ENCODE data around the gene LHX3. TPM values are rescaled to one million over a fixed set of nuclear protein-coding genes. Genes with fewer than 3 reads are reported as not detected.

The LHX3 gene
- total and polyA plus RNA-seq, 10 of the 15 experiments (the other 5 are each of a cell fraction or from before 2014, with no cell fraction given): not detected

DNA sequence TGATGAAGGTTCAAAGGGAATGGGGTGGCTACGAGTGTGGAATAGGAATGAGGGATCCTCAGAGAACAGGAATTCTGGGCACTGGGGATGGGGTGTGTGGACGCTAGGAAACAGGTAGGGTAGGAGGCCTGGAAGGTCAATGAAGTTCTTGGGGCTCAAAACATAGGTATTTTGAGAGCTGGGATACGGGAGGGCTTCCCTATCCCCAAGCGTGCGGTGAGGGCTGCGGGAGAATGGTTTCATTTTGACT, 40.0 kb upstream of the LHX3 start:
- POLR2A ChIA-PET: interaction anchor here (1.6 kb wide), 1 partner anchor 17 kb away, joined by 3 read pairs; no protein-coding TSS in a partner anchor
- CTCF ChIA-PET: no interaction called here
- intact Hi-C loops (cut with micrococcal nuclease; ENCODE audit: unreplicated experiment): no loop called here
- no peaks in the 10 kb centered on the region for H3K36me3 ChIP-seq (ENCODE audit: control insufficient read depth in 2 of 2, insufficient read depth in 2 of 2, low read length in 1 of 2)
- peak overlapping the region; percentile 75 for H3K27ac ChIP-seq (ENCODE audit: control insufficient read depth, insufficient read depth)
- SMC1A ChIA-PET (ENCODE audit: uncharacterized antibody, unreplicated experiment): no interaction called here
- H3K79me2 ChIP-seq (ENCODE audit: control insufficient read depth, insufficient read depth, low read length): peaks cover 49% of the 10 kb centered on the region
- H3K4me2 ChIP-seq (ENCODE audit: control insufficient read depth, insufficient read depth): peak overlapping the region; percentile 64
- ATAC-seq (no peak), FAIRE-seq (no peak), DNase-seq (ENCODE audit: low read depth, low spot score) (no peak)
- peak in 1 of 2 experiments; percentile 19; a peak in 1 of 4 replicates for TF ChIP-seq IKZF2 (IDR thresholded peaks at IDR 0.05)
- TF ChIP-seq, protein P1, sequence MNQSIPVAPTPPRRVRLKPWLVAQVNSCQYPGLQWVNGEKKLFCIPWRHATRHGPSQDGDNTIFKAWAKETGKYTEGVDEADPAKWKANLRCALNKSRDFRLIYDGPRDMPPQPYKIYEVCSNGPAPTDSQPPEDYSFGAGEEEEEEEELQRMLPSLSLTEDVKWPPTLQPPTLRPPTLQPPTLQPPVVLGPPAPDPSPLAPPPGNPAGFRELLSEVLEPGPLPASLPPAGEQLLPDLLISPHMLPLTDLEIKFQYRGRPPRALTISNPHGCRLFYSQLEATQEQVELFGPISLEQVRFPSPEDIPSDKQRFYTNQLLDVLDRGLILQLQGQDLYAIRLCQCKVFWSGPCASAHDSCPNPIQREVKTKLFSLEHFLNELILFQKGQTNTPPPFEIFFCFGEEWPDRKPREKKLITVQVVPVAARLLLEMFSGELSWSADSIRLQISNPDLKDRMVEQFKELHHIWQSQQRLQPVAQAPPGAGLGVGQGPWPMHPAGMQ (IDR thresholded peaks at IDR 0.05; ENCODE audit: borderline replicate concordance): no peak
- peaks cover 4% of the 10 kb centered on the region; the same call in 1 of the 2 replicates for H4K20me1 ChIP-seq (ENCODE audit: control insufficient read depth, insufficient read depth)
- H3K9ac ChIP-seq (ENCODE audit: control insufficient read depth, insufficient read depth, low read length): peak overlapping the region; percentile 65
- peaks cover 32% of the 10 kb centered on the region for H3K4me1 ChIP-seq (ENCODE audit: control insufficient read depth, insufficient read depth, low read length)
- WGBS (ENCODE audit: insufficient coverage, insufficient replicate concordance, low lambda C conversion rate, missing lambda C conversion rate): 6% methylated on average over 6 of the region's 6 CpGs
- BruUV-seq (replicated peaks): no TSS peak
- RAD21 ChIA-PET (ENCODE audit: unreplicated experiment): no interaction called here
- H3K4me3 ChIP-seq: peak overlapping the region; percentile 80
- peaks cover 0 to 1% of the 10 kb centered on the region in 2 experiments; a peak in 2 of 4 replicates for H3K27me3 ChIP-seq (replicated peaks in 1 of 2; ENCODE audit: control insufficient read depth in 2 of 2, insufficient read depth in 2 of 2, low read length in 1 of 2)
- in situ Hi-C loops (cut with MboI): no loop called here
- no peaks in the 10 kb centered on the region for H3K9me3 ChIP-seq (replicated peaks; ENCODE audit: control insufficient read depth, insufficient read depth, low read length)
- no peak overlapping the region for H2AFZ ChIP-seq (ENCODE audit: control insufficient read depth, low read depth, low read length)

DNA sequence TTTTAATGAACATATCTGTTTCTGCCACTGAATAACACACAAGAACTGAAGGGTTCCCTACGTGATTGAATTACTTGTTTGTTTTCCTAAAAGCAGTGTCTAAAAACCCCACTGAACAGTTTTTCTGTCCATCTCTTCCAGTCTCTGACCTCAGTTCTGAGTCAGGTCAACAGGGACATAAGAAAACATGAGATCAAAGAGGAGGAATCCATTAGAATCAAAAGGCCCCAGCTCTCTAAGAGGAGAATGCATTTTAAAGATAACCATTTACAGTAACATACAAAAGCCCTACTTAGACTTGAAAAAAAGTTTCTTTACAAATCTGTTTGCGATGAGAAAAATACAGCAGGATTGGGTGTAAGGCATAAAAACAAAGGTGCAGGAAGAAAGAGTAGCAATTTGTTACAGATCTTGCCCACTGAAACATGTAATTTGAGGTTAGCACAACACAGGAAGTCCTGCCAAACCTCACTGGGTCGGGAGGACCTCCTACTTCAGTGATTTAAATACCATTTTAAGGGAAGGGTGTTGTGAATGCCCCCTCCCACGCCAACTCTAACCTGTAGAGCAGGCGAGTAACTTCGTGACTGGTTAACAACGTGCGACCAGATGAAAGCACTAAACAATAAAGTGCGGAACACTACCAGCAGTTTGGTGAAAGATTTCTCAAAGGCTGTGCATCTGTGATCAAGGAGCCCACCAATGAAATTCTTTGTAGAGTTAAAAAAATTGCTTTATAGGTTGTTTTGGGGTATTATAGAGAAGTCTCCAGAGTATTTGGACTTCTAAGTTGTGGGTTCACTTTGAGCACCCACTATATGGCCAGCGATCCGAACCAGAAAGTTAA, 39.4 kb upstream of the LHX3 start:
- intact Hi-C loops (cut with micrococcal nuclease; ENCODE audit: unreplicated experiment): no loop called here
- CTCF ChIA-PET: interaction anchor here (0.7 to 3.2 kb wide), 2 partner anchors 18 to 23 kb away, joined by 3 to 30 read pairs; no protein-coding TSS in a partner anchor
- POLR2A ChIA-PET: interaction anchor here (1.6 kb wide), 1 partner anchor 16 kb away, joined by 3 read pairs; no protein-coding TSS in a partner anchor
- peaks cover 0 to 1% of the 10 kb centered on the region in 2 experiments; a peak in 2 of 4 replicates for H3K27me3 ChIP-seq (replicated peaks in 1 of 2; ENCODE audit: control insufficient read depth in 2 of 2, insufficient read depth in 2 of 2, low read length in 1 of 2)
- no TSS peak for BruUV-seq (replicated peaks)
- H3K9ac ChIP-seq (ENCODE audit: control insufficient read depth, insufficient read depth, low read length): peak overlapping the region; percentile 65
- in situ Hi-C loops (cut with MboI): no loop called here
- peaks cover 53% of the 10 kb centered on the region for H3K79me2 ChIP-seq (ENCODE audit: control insufficient read depth, insufficient read depth, low read length)
- H2AFZ ChIP-seq (ENCODE audit: control insufficient read depth, low read depth, low read length): no peak overlapping the region
- H3K36me3 ChIP-seq (ENCODE audit: control insufficient read depth in 2 of 2, insufficient read depth in 2 of 2, low read length in 1 of 2): no peaks in the 10 kb centered on the region; a peak in 1 of 4 replicates
- no peaks in the 10 kb centered on the region for H3K9me3 ChIP-seq (replicated peaks; ENCODE audit: control insufficient read depth, insufficient read depth, low read length)
- under 1% methylated on average over 11 of the region's 11 CpGs for WGBS (ENCODE audit: insufficient coverage, insufficient replicate concordance, low lambda C conversion rate, missing lambda C conversion rate)
- peaks cover 4% of the 10 kb centered on the region; the same call in 1 of the 2 replicates for H4K20me1 ChIP-seq (ENCODE audit: control insufficient read depth, insufficient read depth)
- FAIRE-seq: peak; percentile 98
- peak overlapping the region; percentile 75 for H3K27ac ChIP-seq (ENCODE audit: control insufficient read depth, insufficient read depth)
- ATAC-seq: peak; percentile 73
- DNase-seq (ENCODE audit: low read depth, low spot score): peak; percentile 76
- RAD21 ChIA-PET (ENCODE audit: unreplicated experiment): interaction anchor here (1.5 kb wide), 1 partner anchor 23 kb away, joined by 7 read pairs; no protein-coding TSS in a partner anchor
- peak overlapping the region; percentile 64 for H3K4me2 ChIP-seq (ENCODE audit: control insufficient read depth, insufficient read depth)
- H3K4me3 ChIP-seq: peak overlapping the region; percentile 80
- SMC1A ChIA-PET (ENCODE audit: uncharacterized antibody, unreplicated experiment): interaction anchor here (0.6 to 0.8 kb wide), 2 partner anchors 402 to 1519 kb away, joined by 3 read pairs; no protein-coding TSS in a partner anchor
- peaks cover 38% of the 10 kb centered on the region for H3K4me1 ChIP-seq (ENCODE audit: control insufficient read depth, insufficient read depth, low read length)
- TF ChIP-seq POLR2AphosphoS5 (IDR thresholded peaks at IDR 0.05; ENCODE audit: low read length): peak; percentile 59
- TF ChIP-seq TCF3 (IDR thresholded peaks at IDR 0.05; ENCODE audit: borderline replicate concordance, insufficient read depth, low read depth, low read length): no peak
- no peak for TF ChIP-seq CEBPZ (IDR thresholded peaks at IDR 0.05; ENCODE audit: low read depth, low read length)
- peak; percentile 41; the same call in 1 of the 2 replicates for TF ChIP-seq NFIC (IDR thresholded peaks at IDR 0.05; ENCODE audit: low read depth, low read length)
- TF ChIP-seq TCF12 (IDR thresholded peaks at IDR 0.05; ENCODE audit: low read depth, low read length): 0 out of 2 replicates have a peak, but pooled peaks have one; percentile 16
- TF ChIP-seq RCOR1 (conservative IDR thresholded peaks at IDR 0.05; ENCODE audit: low read depth, low read length): no peak

Measured in GM12878 (cell line).